Fibroblast of upper back skin (primary cell): Measurements from ENCODE around the gene SLC35A3.
"Not testable (repeated sequence)": the region's sequence is repeated elsewhere in the genome, so short reads cannot be mapped to it uniquely, and the experiment has no call there.

Source experiments
- DNase-seq: peaks from one replicate; pipeline ENCODE4 v3.0.0-alpha.2; 2013

The SLC35A3 gene

DNA sequence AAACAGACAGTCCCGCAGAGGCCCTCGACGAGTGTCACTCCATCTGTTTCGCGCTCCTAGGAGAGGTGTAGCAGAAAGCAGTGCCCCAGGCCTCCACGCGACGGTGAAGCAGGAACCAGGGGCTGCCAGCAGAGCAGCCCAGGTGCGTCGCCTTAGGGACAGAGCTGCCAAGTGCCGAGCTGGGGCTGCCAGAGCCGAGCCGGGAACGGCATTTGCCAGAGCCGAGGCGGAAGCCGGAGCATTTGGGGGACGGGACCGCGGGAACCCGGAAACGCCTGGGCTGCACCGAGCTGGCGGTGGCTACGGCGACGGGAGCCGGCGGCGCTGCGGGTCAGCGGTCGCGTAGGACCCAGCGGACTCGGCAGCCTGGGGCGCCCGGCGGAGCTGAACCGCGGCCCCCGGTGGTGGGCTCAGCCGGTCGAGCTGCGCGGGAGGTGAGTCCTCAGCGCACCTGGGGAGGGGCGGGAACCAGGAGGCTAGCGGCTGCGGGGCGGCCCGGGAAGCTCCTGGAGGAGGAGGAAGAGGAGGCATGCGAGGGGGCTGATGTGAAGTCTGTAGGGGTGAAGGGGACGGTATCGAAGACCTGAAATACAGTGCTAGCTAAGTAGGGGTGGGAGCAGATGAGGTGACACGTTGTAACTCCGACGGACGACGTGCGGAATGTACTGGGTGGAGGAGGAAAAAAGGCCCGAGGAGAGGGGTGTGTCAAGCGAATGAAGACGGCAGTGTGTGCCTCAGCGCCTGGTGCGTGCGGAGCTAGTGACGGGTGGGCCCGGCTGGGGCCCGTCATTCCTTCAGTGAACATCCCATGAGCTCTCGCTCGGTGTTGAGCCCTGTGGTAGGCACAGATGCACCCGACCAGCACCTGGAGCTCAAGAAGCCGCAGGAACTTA is at the start of gene SLC35A3:
Gene SLC35A3 (plus strand): TSS at position 268 of the 893 bp plus-strand sequence. CDS start 23,559 bp downstream, outside the sequence.
- DNase-seq = peak; percentile 65

DNA sequence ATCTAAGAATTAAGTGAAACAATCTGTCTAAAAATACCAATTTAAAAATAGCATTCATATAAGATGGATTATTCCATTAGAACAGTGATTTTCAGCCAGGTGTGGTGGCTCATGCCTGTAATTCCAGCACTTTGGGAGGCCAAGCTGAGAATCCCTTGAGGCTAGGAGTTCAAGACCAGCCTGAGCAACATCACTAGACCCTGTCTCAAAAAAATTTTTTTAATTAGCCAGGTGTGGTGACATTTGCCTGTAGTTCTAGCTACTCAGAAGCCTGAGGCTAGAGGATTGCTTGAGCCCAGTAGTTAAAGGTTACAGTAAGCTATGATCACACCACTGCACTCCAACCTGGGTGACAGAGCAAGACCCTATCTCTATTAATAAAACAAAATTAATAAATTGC is 35.0 kb upstream of the SLC35A3 start:
- no peak for DNase-seq

DNA sequence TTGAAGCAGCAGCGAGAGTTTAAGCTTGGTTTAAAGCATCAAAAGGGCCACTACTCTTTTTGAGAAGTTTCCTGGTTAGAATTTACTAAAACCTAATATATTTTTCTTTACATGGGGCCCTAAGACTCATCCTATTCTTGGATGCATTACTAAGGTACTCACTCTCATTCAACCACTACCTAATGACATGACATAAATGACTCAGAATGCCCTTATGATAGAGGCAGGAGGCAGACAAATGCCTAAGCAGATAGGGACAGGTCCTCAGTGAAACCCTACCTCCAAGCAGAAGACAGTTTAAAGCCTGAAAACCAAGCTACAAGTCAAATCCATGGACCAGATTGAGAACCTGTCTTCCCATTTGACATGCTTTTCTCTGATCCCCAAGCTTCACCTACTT is 34.3 kb upstream of the SLC35A3 start:
- DNase-seq = no peak

GRCh38 chr1:99936071-99936470 is 33.7 kb upstream of the SLC35A3 start:
- DNase-seq = no peak

DNA sequence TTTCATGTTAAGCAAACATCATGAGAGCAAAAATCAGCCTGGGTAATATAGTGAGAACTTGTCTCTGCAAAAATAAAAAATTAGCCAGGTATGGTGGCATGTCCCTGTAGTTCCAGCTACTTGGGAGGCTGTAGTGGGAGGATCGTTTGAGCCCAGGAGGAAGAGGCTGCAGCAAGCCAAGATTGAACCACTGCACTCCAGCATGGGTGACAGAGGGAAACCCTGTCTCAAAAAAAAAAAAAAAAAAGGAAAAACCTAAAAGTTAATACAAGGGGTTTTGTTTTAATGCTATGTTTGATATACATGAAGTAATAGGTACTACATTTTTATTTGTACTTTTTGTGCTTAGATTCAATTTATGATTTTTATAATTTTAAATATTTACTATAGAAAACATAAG is 27.1 kb upstream of the SLC35A3 start:
- DNase-seq = no peak

- DNase-seq = peak; percentile 95
Measured at GRCh38 chr1:99943223-99943794, 26.5 kb upstream of the SLC35A3 start.

- DNase-seq = no peak
Measured at GRCh38 chr1:99944192-99944591, 25.6 kb upstream of the SLC35A3 start.

DNA sequence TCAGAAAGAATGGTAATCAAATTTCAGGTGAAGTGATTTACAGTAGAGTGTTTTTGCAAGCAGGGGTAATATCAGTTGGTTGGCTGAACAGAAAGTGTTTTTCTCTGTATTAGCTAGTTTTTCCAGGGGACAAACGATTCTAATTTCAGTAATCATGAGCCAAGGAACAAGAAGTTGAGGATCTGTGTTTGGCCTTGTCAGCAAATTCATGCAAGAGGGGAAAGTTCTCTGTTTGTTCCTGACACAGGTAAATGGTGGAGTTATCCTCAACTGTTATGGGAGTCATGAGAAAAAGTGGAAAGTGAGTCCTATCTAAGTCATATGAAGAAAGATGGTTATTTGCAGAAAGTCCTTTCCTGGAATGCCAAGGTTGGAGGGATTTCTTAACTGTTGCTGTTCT is 24.6 kb upstream of the SLC35A3 start:
- DNase-seq = no peak

DNA sequence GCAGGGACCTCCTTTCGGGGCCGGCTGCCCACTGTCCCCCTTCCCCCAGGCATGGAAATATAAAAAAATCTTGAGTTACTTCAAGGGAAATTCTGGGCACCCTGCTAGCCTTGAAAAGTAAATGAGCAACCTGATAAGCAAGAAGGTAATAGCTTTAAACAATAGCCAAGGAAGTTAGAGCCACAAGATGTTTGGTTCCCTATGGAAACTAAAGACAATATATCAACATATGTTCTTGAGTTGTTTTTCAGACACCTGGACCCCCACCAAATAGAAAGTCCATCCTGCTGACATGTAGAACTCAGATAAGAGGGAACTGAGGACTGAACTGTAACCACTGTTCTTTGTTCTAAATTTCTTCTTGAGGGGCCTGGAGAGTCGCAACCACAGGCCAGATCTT is 19.3 kb upstream of the SLC35A3 start:
- DNase-seq = no peak

DNA sequence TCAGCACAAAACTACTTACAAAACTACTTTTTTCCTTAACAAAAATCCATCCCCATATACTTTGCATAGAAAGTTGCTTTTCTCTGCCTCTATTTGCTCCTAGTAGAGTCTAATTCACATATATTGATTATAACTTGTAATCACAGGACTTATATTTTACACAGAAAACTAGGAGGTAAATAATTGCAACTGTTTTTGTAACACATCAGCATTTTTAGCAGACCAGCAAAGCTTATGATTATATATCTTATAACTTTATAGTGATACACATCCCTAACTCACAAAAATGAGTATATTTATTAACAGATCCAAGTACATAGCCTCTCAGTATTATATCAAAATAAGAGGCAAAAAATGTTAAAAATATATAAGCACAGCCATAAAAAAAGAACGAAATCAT is 17.3 kb upstream of the SLC35A3 start:
- no peak for DNase-seq

- no peak for DNase-seq
Measured at GRCh38 chr1:99955375-99955774, 14.4 kb upstream of the SLC35A3 start.

DNA sequence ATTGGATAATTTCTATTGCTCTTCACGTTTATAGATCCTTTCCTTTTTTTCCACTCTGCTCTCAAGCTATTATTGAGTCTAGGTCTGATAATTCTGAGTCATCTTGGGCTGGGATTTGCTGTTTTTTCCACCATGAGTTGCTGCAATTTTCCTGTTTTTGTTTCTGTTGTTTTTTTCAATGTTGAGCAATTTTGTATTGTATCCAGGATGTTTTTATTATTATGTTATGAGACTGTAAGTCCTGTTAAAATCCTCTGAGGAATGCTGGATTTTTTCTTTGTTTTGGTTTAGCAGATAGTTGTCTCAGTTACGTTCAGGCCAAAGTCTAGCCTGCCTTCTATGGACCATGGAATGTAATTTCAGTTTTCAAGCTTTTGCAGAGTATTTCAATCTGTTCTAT is 13.0 kb upstream of the SLC35A3 start:
- no peak for DNase-seq

- DNase-seq = no peak
Measured at GRCh38 chr1:99957818-99958217, 12.0 kb upstream of the SLC35A3 start.

DNA sequence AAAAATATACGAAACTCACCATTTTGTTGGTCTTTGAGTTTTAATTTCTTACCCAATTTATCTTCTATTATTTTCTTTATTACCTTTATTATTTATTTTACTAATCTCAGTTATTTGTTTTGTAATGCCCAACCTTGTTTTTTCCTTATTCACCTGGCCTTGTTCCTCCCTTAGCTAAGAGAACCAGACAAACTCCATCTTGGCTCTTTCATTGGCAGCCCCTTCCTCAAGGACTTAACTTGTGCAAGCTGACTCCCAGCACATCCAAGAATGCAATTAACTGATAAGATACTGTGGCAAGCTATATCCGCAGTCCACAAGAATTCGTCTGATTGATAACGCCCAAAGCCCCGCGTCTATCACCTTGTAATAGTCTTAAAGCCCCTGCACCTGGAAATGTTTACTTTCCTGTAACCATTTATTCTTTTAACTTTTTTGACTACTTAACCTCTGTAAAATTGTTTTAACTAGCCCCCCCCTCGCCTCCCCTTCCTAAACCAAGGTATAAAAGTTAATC is 10.5 kb upstream of the SLC35A3 start:
- DNase-seq = not testable (repeated sequence)

- DNase-seq = not testable (repeated sequence)
Measured at GRCh38 chr1:99960260-99960659, 9.5 kb upstream of the SLC35A3 start.

GRCh38 chr1:99963041-99963795 is 6.6 kb upstream of the SLC35A3 start:
- DNase-seq = peak; percentile 71

DNA sequence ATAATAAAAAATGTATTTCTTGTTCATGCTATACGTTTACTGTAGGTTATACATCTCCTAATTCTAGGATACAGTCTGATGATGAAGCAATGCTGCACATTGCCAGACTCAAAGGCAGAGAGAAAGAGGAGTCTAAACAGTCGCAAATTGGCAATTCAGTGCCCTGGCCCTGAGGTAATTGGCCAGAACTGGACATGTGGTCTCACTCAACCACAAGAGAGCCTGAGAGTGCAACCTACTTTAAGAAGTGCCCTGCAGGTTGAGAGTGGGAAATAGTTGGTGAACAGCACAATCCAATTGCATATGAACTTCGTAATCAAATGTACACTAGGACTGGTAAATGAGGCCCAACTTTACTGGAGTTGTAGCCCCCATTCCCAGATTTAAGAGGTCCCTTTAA is 5.0 kb upstream of the SLC35A3 start:
- no peak for DNase-seq

- DNase-seq = no peak
Measured at GRCh38 chr1:99965646-99966375, 4.0 kb upstream of the SLC35A3 start.

DNA sequence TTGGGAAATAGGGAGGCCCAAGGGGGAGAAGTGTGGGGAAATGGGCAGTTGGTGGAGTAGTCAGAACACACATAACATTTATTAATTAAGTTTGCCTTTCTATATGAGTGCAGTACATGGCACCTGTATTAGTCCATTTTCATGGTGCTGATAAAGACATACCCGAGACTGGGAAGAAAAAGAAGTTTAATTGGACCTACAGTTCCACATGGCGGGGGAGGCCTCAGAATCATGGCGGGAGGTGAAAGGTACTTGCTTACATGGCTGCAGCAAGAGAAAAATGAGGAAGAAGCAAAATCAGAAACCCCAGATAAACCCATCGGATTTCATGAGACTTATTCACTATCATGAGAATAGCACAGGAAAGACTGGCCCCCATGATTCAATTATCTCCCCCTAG is 1.6 kb upstream of the SLC35A3 start:
- DNase-seq = no peak

DNA sequence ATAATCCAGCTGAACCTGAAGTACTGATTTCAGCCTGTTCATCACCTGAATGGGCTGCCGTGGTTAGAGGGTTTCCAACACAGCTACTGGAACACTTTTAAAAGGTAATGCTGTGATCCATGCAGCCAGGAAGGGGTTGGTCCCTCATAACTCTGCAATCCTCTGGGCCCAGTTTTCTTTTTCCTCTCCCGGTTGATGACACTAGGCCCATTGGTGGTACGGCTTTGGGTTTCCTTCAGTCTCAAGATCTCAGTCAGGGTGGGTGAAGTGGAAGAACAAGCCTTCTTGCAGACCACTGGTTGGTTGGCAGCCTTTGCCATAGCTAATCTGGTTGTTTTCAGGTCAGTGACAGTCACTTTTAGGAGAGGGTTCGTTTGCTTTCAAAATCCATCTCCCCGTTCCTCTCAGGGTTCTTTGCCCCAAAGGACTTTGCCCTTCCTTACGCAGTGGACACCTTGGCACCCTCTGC is 502 bp upstream of the SLC35A3 start:
- peak; percentile 1 for DNase-seq

- DNase-seq = no peak
Measured at GRCh38 chr1:99970713-99971255, 988 bp downstream of the SLC35A3 start.

GRCh38 chr1:99972066-99972465 is 2.3 kb downstream of the SLC35A3 start:
- not testable (repeated sequence) for DNase-seq
